Activated CD4-positive, CD25-positive, alpha-beta regulatory T cell treated with anti-CD3 and anti-CD28 coated beads, Interleukin-2, amount 50 U/mL, for 16 hours (primary cell): ENCODE results near the gene NALCN.

Experiments used
- DNase-seq: peaks from one replicate; pipeline ENCODE4 v3.0.0-alpha.2; 2020; ENCODE audit warnings: low read depth, low spot score

The NALCN gene

DNA sequence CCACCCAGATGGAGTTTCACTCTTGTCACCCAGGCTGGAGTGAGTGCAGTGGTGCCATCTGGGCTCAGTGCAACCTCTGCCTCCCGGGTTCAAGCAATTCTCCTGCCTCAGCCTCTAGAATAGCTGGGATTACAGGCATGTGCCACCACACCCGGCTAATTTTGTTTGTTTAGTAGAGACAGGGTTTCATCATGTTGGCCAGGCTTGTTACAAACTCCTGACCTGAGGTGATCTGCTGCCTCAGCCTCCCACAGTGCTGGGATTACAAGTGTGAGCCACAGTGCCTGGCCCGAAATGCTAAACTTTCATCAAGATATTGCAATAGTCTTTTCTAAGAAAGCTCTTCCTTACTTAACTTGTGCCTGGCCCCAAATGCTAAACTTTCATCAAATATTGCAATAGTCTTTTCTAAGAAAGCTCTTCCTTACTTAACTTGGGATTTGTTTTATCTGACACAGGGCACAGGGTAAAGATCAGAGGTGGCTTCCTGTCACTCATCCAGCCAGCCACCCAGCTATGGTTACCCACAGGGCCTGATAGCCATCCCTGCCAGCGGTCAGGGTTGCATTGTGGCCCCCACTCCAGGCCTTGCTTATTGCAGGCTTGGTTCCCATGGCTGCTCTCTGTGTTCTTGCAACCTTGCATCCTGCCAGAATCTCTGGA lies 389.4 kb downstream of the NALCN start:
- no peak for DNase-seq

DNA sequence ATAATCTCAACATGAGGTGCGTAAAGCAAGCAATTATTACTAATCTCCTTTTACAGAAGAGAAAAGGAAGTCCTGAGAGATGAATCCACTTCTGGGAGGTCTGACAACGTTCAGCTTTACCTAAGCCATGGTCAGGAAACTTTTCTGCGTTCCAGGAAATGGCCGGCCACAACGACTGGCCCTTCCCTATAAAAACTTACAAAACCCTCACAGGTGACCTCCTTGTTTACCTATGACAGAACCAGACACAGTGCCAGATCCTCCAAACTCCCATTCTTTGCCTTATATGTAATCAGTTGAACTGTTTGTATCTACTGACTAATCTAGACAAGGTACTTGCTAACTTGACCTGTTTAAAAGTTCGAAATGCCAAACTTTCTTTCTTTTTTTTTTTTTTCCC lies 390.0 kb downstream of the NALCN start:
- DNase-seq = no peak

DNA sequence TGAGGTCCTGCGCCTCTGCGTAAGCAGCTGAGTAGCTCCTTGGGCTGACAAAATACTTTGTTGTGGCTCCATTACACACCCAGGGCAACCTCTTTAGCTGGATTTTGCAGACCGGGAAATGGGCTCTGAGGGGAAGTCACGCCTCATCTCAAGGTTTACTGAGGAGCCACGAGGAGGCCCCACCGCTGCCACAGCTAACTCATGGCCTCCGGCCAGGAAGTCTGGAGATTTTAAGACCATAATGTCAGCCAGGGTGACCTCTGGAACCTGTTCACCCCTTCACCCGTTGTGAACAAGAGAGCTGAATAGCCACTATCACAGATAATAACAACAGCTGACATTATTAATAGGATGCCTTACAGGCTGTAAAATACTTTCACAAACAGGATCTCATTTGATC lies 390.4 kb downstream of the NALCN start:
- DNase-seq = no peak

DNA sequence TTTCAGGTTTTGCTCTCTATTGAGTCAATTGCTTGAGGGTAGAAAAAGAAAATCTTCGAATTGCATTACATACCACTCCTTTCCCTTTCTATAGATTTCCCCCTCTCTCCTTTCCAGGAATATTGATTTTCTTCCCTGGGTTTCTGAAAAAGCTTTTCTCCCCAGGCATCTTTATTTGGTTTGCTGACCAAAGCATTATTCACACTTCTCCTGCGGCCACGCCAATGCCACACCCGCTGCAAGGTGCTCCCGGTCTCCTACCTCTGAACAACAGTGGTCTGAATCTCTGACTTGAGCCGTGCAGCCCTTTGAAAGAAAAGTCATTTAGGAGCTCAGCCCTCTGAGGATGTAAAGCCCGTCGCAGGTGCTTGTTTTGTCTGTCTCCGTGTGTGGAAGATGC lies 390.8 kb downstream of the NALCN start:
- no peak for DNase-seq

DNA sequence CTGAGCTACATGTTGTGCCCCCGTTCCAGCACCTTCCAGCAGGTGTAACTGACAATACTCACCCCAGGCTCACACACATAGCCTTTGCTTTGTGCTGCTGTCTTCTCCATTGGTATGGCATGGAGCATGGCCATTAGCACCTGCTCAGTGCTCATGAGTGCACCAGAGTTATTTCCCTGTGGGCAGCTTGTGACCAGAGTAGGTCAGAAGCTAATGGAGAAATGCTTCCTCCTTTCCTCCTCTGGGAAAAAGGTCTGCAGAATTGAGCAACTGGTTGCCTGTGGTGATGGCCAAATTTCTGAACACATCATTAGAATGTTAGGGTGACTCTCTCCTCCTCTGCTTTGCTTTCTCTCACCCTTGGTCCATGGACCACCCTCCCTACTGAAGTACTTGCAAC lies 397.2 kb downstream of the NALCN start:
- DNase-seq = no peak

DNA sequence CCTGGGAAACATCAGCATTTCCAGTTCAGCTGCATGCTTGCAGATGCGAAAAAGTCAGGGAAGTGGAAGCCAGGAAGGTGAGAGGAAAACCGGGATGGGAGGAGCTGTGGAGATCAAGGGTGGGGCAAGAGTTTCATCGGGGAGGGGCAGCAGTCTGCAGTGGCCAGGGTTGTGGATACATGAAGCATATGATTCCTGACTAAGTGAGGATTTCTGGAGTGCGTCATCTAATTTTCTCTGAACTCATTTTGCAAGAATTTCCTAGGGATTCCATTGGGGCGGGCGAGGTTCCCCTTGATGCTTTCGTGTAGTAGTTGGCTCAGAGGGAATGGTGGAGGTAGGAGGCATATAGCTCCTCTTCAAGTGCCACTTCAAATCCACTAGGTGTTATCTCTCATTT lies 397.6 kb downstream of the NALCN start:
- no peak for DNase-seq

DNA sequence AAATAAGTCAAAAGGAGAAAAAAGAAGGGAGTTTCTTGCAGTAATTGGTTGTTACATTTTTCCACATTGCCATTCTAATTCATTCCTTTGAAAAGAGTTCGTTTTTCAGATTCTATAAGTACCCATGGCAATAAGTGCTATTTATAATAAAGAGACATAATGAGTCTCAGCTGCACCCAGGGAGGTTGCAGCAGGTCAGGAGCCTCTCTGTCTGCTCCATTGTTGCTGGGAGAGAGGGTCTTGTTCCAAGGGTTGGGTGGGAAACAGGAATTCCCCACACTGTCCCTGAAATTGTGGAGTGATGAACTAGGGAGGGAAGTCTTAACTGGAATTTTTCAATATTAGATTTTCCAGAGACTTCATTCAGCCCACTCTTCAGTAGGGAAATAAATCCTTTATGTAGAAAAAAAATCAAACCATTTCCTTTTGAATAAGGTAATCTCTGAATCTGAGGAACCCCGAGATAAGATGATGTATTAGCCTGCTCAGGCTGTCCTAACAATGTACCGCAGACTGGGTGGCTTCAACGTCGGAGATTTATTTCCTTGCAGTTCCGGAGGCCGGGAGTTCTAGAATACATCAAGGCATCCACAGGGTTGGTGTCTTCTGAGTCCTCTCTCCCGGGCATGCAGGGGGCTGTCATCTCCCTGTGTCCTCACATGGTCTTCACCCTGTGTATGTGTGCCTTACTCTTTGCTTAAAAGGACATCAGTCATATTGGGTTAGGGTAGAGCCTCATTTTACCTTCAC lies 399.0 kb downstream of the NALCN start:
- no peak for DNase-seq

DNA sequence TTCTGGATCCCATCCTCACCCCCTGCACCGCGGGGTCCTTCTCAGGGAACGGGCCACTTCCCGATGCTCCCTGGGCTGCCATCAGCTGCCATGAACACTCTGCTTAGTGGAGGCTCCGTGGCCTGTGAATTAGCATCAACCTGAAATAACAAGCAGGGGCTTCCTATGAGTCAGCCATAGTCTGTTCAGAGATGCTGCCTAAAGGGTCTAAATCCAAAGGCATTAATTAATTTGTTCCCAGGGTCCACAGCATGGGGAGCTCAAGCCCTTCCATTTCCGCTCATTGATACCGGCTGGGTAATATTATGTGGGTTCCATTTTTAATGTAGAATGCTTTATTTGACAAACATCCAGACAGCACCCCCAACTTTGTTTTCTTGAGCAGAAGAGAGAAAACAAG lies 399.8 kb downstream of the NALCN start:
- no peak for DNase-seq

DNA sequence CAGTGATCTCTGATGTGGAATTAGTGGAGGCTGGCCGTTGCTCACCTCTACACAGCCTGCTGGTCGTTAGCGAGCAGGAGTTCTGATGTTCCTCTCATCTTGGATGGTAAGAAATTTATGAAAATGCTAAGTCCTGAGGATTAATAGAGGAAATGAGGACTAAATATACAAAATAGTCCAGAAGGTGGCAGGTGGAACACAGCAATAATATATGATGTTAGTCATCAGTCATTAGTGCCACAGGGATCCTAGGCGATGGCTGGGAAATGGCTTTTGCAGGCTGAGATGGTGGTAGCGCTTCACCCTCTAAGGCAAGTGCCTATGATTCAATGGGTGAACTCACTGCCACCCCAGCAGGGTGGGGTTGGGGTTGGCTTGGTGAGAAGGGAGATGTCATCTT lies 403.1 kb downstream of the NALCN start:
- no peak for DNase-seq

DNA sequence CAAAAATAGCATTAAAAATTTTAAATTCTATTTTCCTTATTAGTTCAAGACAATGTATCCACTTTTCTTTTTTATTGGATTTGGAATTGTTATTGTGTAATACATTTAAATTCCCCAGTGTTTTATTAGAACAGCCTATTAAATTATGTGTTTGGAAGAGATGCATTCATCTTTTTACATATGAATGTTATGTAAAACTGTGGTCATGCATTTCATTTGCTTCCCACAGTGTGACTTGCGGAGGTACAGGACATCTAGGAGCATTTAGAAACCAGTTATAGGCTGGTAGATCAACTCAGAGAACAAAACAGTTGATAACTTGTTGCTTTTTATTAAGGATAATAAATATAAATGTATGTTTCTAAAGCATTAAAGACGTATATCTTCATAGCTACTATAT lies 406.2 kb downstream of the NALCN start:
- DNase-seq = no peak

DNA sequence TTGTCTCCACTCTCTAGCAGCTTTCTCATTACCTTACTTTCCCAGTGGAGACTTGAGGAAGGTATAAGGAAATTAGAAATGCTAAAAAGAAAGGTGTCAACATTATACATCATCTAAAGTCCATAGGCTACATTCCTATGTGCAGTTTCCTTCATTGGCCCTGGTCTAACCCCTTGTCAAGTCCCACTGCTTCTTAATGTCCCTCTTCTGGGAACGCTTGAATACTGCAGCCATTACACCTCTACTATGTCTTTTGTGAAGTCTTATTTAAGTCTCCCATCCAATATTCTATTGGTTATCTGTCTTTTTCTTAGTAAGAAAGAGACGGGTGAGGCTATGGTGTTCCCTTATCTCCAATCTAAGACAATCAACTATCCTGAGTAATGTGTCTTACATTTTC lies 409.1 kb downstream of the NALCN start:
- DNase-seq = no peak
